H9 (cell line): ENCODE results near the gene SARNP. TPM values are rescaled to one million over a fixed set of nuclear protein-coding genes. Genes with fewer than 3 reads are reported as not detected.

Experiments
- DNase-seq: peaks from one replicate; pipeline ENCODE4 v3.0.0-alpha.2; 2017
- H2AFZ ChIP-seq: one replicate; pipeline ENCODE4 v1.6.1; 2013; ENCODE audit warnings: mild to moderate bottlenecking, low read length, control low read depth, moderate library complexity
- H2AK5ac ChIP-seq: 2 replicates; pipeline ENCODE4 v1.6.1; 2013; ENCODE audit warnings: low read length, control low read depth, mixed read lengths; ENCODE audit not compliant: insufficient read length
- H2BK120ac ChIP-seq: one replicate; pipeline ENCODE4 v1.6.1; 2013; ENCODE audit warnings: low read depth, mild to moderate bottlenecking, low read length, control low read depth, inconsistent platforms; ENCODE audit not compliant: poor library complexity, severe bottlenecking
- H2BK12ac ChIP-seq: 2 replicates; pipeline ENCODE4 v1.6.1; 2013; ENCODE audit warnings: low read length, control low read depth, mixed read lengths, low read depth; ENCODE audit not compliant: insufficient read length
- H2BK15ac ChIP-seq: 2 replicates; pipeline ENCODE4 v1.6.1; 2013; ENCODE audit warnings: low read depth, low read length, control low read depth
- H2BK20ac ChIP-seq: one replicate; pipeline ENCODE4 v1.6.1; 2013; ENCODE audit warnings: low read depth, mild to moderate bottlenecking, low read length, control low read depth, inconsistent platforms; ENCODE audit not compliant: poor library complexity, severe bottlenecking
- H2BK5ac ChIP-seq: 2 replicates; pipeline ENCODE4 v1.6.1; 2013; ENCODE audit warnings: low read length, control low read depth, mixed read lengths; ENCODE audit not compliant: insufficient read length
- H3K14ac ChIP-seq: 2 replicates; pipeline ENCODE4 v1.6.1; 2013; ENCODE audit warnings: low read length, control low read depth; ENCODE audit not compliant: insufficient read depth
- H3K18ac ChIP-seq: 2 replicates; pipeline ENCODE4 v1.6.1; 2013; ENCODE audit warnings: low read depth, mild to moderate bottlenecking, mixed read lengths, low read length, control low read depth; ENCODE audit not compliant: insufficient read length
- H3K23ac ChIP-seq: 2 replicates; pipeline ENCODE4 v1.6.1; 2013; ENCODE audit warnings: low read length, control low read depth, mixed read lengths, low read depth; ENCODE audit not compliant: insufficient read length
- H3K23me2 ChIP-seq: 2 replicates; pipeline ENCODE4 v1.6.1; 2013; ENCODE audit warnings: low read depth, mild to moderate bottlenecking, mixed read lengths, low read length, control low read depth; ENCODE audit not compliant: insufficient read length, poor library complexity, severe bottlenecking
- H3K27ac ChIP-seq: 2 replicates; pipeline ENCODE4 v1.5.1; 2013; ENCODE audit warnings: low read length, control low read depth, mixed read lengths, low read depth; ENCODE audit not compliant: insufficient read length
- H3K27me3 ChIP-seq: 2 replicates; pipeline ENCODE4 v1.6.1; 2013; ENCODE audit warnings: low read length, control low read depth, inconsistent platforms; ENCODE audit not compliant: insufficient read depth
- H3K4ac ChIP-seq: 2 replicates; pipeline ENCODE4 v1.6.1; 2013; ENCODE audit warnings: low read depth, mild to moderate bottlenecking, control low read depth, inconsistent platforms, low read length, moderate library complexity
- H3K4me1 ChIP-seq: 2 replicates; pipeline ENCODE4 v1.6.1; 2013; ENCODE audit warnings: low read length, control low read depth, inconsistent platforms; ENCODE audit not compliant: insufficient read depth
- H3K4me2 ChIP-seq: 2 replicates; pipeline ENCODE4 v1.6.1; 2013; ENCODE audit warnings: low read length, control low read depth, mixed read lengths; ENCODE audit not compliant: insufficient read length, insufficient read depth
- H3K56ac ChIP-seq: 2 replicates; pipeline ENCODE4 v1.6.1; 2013; ENCODE audit warnings: low read depth, mild to moderate bottlenecking, mixed read lengths, low read length, control low read depth; ENCODE audit not compliant: insufficient read length
- H3K79me1 ChIP-seq: 2 replicates; pipeline ENCODE4 v1.6.1; 2013; ENCODE audit warnings: low read depth, mild to moderate bottlenecking, moderate library complexity, low read length, control low read depth, inconsistent platforms; ENCODE audit not compliant: insufficient read depth, poor library complexity, severe bottlenecking
- H3K79me2 ChIP-seq: 2 replicates; pipeline ENCODE4 v1.6.1; 2013; ENCODE audit warnings: low read length, control low read depth, inconsistent platforms; ENCODE audit not compliant: insufficient read depth
- H3K9ac ChIP-seq: 2 replicates; pipeline ENCODE4 v1.6.1; 2013; ENCODE audit warnings: low read length, control low read depth, mixed read lengths; ENCODE audit not compliant: insufficient read length; ENCODE audit errors: extremely low read depth
- H3K9me3 ChIP-seq: one replicate; pipeline ENCODE4 v1.6.1; 2013; ENCODE audit warnings: low read depth, low read length, inconsistent platforms; ENCODE audit not compliant: control insufficient read depth
- H3T11ph ChIP-seq: one replicate; pipeline ENCODE4 v1.6.1; 2013; ENCODE audit warnings: mild to moderate bottlenecking, low read length, control low read depth, inconsistent platforms
- H4K20me1 ChIP-seq: one replicate; pipeline ENCODE4 v1.6.1; 2013; ENCODE audit not compliant: control insufficient read depth, insufficient read length, insufficient read depth
- H4K5ac ChIP-seq: 2 replicates; pipeline ENCODE4 v1.6.1; 2013; ENCODE audit warnings: low read depth, mild to moderate bottlenecking, mixed read lengths, low read length, control low read depth; ENCODE audit not compliant: insufficient read length
- H4K8ac ChIP-seq: replicated peaks from 2 replicates; pipeline ENCODE4 v1.6.1; 2013; ENCODE audit warnings: low read length, control low read depth, mixed read lengths, low read depth; ENCODE audit not compliant: insufficient read length
- H4K91ac ChIP-seq: 2 replicates; pipeline ENCODE4 v1.6.1; 2013; ENCODE audit warnings: low read depth, mild to moderate bottlenecking, moderate library complexity, mixed read lengths, low read length, control low read depth; ENCODE audit not compliant: insufficient read length
- H3K27ac Mint-ChIP-seq, 3 experiments: 2 replicates in 2 of 3; 3 replicates in 1 of 3; pipeline ENCODE4 v1.8.0; 2020 to 2021; ENCODE audit warnings: mixed read lengths in 3 of 3, mild to moderate bottlenecking in 1 of 3, moderate library complexity in 1 of 3
- H3K27me3 Mint-ChIP-seq: 2 replicates; pipeline ENCODE4 v1.8.0; 2021; ENCODE audit warnings: low read depth, mild to moderate bottlenecking, moderate library complexity, mixed read lengths
- H3K36me3 Mint-ChIP-seq, 3 experiments: 2 replicates in 2 of 3; 3 replicates in 1 of 3; pipeline ENCODE4 v1.8.0; 2020 to 2021; ENCODE audit warnings: low read depth in 3 of 3, mixed read lengths in 3 of 3; ENCODE audit not compliant: insufficient read depth in 1 of 3
- H3K4me1 Mint-ChIP-seq, 2 experiments: 2 replicates each; pipeline ENCODE4 v1.8.0; 2020; ENCODE audit warnings: mixed read lengths in 2 of 2
- H3K4me3 Mint-ChIP-seq, 2 experiments: 2 replicates in 1 of 2; 3 replicates in 1 of 2; pipeline ENCODE4 v1.8.0; 2020 to 2021; ENCODE audit warnings: mild to moderate bottlenecking in 2 of 2, mixed read lengths in 2 of 2, moderate library complexity in 1 of 2
- H3K9me3 Mint-ChIP-seq, 2 experiments: 2 replicates in 1 of 2; 3 replicates in 1 of 2; pipeline ENCODE4 v1.8.0; 2020; ENCODE audit warnings: mild to moderate bottlenecking in 2 of 2, mixed read lengths in 2 of 2, moderate library complexity in 1 of 2
- WGBS: extraction: QIAGEN DNeasy Blood & Tissue Kit; methylation state at CpG from one replicate; pipeline ENCODE4 v1.1.7; 2013; ENCODE audit warnings: missing lambda C conversion rate, low lambda C conversion rate, mixed read lengths; ENCODE audit not compliant: insufficient read length; ENCODE audit errors: extremely low coverage; 5-methylcytosine and 5-hydroxymethylcytosine counted together
- total RNA-seq: library from RNA; stranded (reverse); gene quantifications from 2 replicates; pipeline ENCODE4 v1.2.1, GENCODE V29; 2021
- TF ChIP-seq, protein P1 (sequence below): fragments of 200-600 bp; sonication (generic); conservative IDR thresholded peaks from 3 replicates; pipeline ENCODE4 v1.8.0; 2021; ENCODE audit warnings: antibody characterized with exemption, mild to moderate bottlenecking

Gene SARNP
- total RNA-seq, 1 experiment from 2014 or later = 127 TPM

DNA sequence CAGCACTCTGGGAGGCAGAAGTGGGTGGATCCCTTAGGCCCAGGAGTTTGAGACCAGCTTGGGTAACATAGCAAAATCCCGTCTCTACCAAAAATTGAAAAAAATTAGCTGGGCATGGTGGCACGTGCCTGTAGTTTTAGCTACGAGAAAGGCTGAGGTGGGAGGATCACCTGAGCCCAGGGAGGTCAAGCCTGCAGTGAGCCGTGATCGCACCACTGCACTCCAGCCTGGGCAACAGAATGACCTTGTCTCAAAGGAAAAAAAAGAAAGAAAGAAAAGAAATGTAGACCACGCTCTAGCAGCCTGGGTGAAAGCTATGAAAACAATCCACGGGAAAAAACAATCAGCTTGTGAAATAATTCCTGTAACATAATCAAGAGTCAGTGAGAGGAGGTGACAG, 29.0 kb downstream of the SARNP start:
- no peak overlapping the region for H3K18ac ChIP-seq
- no peak overlapping the region for H3K56ac ChIP-seq
- Mint-ChIP-seq H3K4me3 (no peak overlapping the region), H3K27ac (peak overlapping the region in 2 of 3 experiments; percentile 12 to 46; a peak in 2 of 7 replicates), H3K27me3 (no peaks in the 10 kb centered on the region), H3K36me3 (peaks cover 40 to 90% (median 86%) of the 10 kb centered on the region in 3 experiments), H3K9me3 (no peaks in the 10 kb centered on the region), H3K4me1 (no peaks in the 10 kb centered on the region)
- no peaks in the 10 kb centered on the region for H3K4me1 ChIP-seq
- no peak overlapping the region for H3K9ac ChIP-seq
- H3T11ph ChIP-seq = no peak overlapping the region
- no peak overlapping the region for H3K14ac ChIP-seq
- no peak overlapping the region for H2AK5ac ChIP-seq
- no peaks in the 10 kb centered on the region for H3K23me2 ChIP-seq
- no peaks in the 10 kb centered on the region for H3K27me3 ChIP-seq
- no peak for DNase-seq
- H3K4me2 ChIP-seq = no peak overlapping the region
- no peaks in the 10 kb centered on the region for H3K9me3 ChIP-seq
- no peak overlapping the region for H2BK120ac ChIP-seq
- H2BK12ac ChIP-seq = no peak overlapping the region
- H3K27ac ChIP-seq = no peak overlapping the region
- H2BK20ac ChIP-seq = no peak overlapping the region
- H3K4ac ChIP-seq = no peak overlapping the region
- H2AFZ ChIP-seq = no peak overlapping the region
- H3K23ac ChIP-seq = no peak overlapping the region
- H2BK15ac ChIP-seq = no peak overlapping the region
- no peaks in the 10 kb centered on the region for H3K79me2 ChIP-seq
- no peak overlapping the region for H2BK5ac ChIP-seq
- no peak overlapping the region for H4K5ac ChIP-seq
- no CpG with 5 or more reads among the region's 7 CpGs for WGBS
- H4K8ac ChIP-seq = no peak overlapping the region
- H4K20me1 ChIP-seq = no peaks in the 10 kb centered on the region
- no peak overlapping the region for H4K91ac ChIP-seq
- TF ChIP-seq, protein P1, sequence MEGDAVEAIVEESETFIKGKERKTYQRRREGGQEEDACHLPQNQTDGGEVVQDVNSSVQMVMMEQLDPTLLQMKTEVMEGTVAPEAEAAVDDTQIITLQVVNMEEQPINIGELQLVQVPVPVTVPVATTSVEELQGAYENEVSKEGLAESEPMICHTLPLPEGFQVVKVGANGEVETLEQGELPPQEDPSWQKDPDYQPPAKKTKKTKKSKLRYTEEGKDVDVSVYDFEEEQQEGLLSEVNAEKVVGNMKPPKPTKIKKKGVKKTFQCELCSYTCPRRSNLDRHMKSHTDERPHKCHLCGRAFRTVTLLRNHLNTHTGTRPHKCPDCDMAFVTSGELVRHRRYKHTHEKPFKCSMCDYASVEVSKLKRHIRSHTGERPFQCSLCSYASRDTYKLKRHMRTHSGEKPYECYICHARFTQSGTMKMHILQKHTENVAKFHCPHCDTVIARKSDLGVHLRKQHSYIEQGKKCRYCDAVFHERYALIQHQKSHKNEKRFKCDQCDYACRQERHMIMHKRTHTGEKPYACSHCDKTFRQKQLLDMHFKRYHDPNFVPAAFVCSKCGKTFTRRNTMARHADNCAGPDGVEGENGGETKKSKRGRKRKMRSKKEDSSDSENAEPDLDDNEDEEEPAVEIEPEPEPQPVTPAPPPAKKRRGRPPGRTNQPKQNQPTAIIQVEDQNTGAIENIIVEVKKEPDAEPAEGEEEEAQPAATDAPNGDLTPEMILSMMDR = no peak
- no peaks in the 10 kb centered on the region for H3K79me1 ChIP-seq
